HG03103 (cell line): ENCODE data around the gene IVNS1ABP.
"Not testable (repeated sequence)": the region's sequence is repeated elsewhere in the genome, so short reads cannot be mapped to it uniquely, and the experiment has no call there.

Experiments
- ATAC-seq: cut with Tn5 transposase; IDR thresholded peaks from one replicate; pipeline ENCODE4 v1.9.1; 2021; ENCODE audit warnings: low read depth; ENCODE audit not compliant: unreplicated experiment

IVNS1ABP gene

GRCh38 chr1:185258676-185259075 lies 58.4 kb downstream of the IVNS1ABP start:
- ATAC-seq, result no peak

- ATAC-seq, result no peak
Measured at GRCh38 chr1:185257950-185258208, 59.2 kb downstream of the IVNS1ABP start.

- not testable (repeated sequence) for ATAC-seq
Measured at GRCh38 chr1:185257116-185257949, 59.7 kb downstream of the IVNS1ABP start.

- not testable (repeated sequence) for ATAC-seq
Measured at GRCh38 chr1:185255595-185255994, 61.4 kb downstream of the IVNS1ABP start.

- not testable (repeated sequence) for ATAC-seq
Measured at GRCh38 chr1:185252404-185252803, 64.6 kb downstream of the IVNS1ABP start.

GRCh38 chr1:185251928-185252327 lies 65.1 kb downstream of the IVNS1ABP start:
- ATAC-seq, result not testable (repeated sequence)

GRCh38 chr1:185250063-185250462 lies 67.0 kb downstream of the IVNS1ABP start:
- no peak for ATAC-seq

- ATAC-seq, result no peak
Measured at GRCh38 chr1:185249563-185249962, 67.5 kb downstream of the IVNS1ABP start.
